GM19452 (cell line): ENCODE results near the gene SMIM44.
A peak's percentile ranks its signal among the peaks of the same experiment; 100 is the strongest.

Experiments used
- ATAC-seq: cut with Tn5 transposase; IDR thresholded peaks from one replicate; pipeline ENCODE4 v1.9.1; 2021; ENCODE audit not compliant: unreplicated experiment

The SMIM44 gene

GRCh38 chr19:3442487-3443071 is 40.7 kb downstream of the SMIM44 start:
- ATAC-seq = no peak

- no peak for ATAC-seq
Observed at GRCh38 chr19:3441986-3442329, 41.3 kb downstream of the SMIM44 start.

GRCh38 chr19:3441089-3441985 is 41.9 kb downstream of the SMIM44 start:
- ATAC-seq = no peak

- no peak for ATAC-seq
Observed at GRCh38 chr19:3440082-3440481, 43.2 kb downstream of the SMIM44 start.

GRCh38 chr19:3434630-3435553 is 48.3 kb downstream of the SMIM44 start:
- ATAC-seq = peak; percentile 90

GRCh38 chr19:3433805-3434540 is 49.3 kb downstream of the SMIM44 start:
- no peak for ATAC-seq

GRCh38 chr19:3433313-3433712 is 49.9 kb downstream of the SMIM44 start:
- ATAC-seq = no peak
